Measurements from ENCODE around the gene LRRC14B. TPM values are rescaled to one million over a fixed set of nuclear protein-coding genes. Genes with fewer than 3 reads are reported as not detected.
"Not testable (repeated sequence)": the region's sequence is repeated elsewhere in the genome, so short reads cannot be mapped to it uniquely, and the experiment has no call there.

Gene LRRC14B
- polyA plus RNA-seq, 3 donors, result not detected

GRCh38 chr5:196350-196749 lies 5.1 kb downstream of the LRRC14B start:
- no peak overlapping the region for H3K27ac Mint-ChIP-seq
- H3K9me3 Mint-ChIP-seq, result peaks cover 0 to 2% (median 0%) of the 10 kb centered on the region in 7 donors
- H3K36me3 Mint-ChIP-seq, result no peaks in the 10 kb centered on the region
- no peaks in the 10 kb centered on the region for H3K4me1 Mint-ChIP-seq
- Histone ChIP-seq H3K79me2 (ENCODE audit: insufficient read depth, low read length) (no peaks in the 10 kb centered on the region), H3K9me3 (replicated peaks in 1 of 2; ENCODE audit: control insufficient read depth in 1 of 2, insufficient read depth in 1 of 2, low read length in 2 of 2) (no peaks in the 10 kb centered on the region), H3K4me1 (ENCODE audit: control insufficient read depth in 1 of 2, insufficient read depth in 2 of 2, low read length in 2 of 2) (no peaks in the 10 kb centered on the region), H3K4me3 (replicated peaks in 1 of 3; ENCODE audit: low read depth in 2 of 3, low read length in 3 of 3) (no peak overlapping the region), H2AFZ (ENCODE audit: insufficient read depth, low read depth, low read length, poor library complexity, severe bottlenecking) (no peak overlapping the region), H3K9ac (ENCODE audit: insufficient read depth, low read length, poor library complexity, severe bottlenecking) (no peak overlapping the region), H3K4me2 (replicated peaks; ENCODE audit: extremely low read depth, low read length, poor library complexity, severe bottlenecking) (no peak overlapping the region), H4K20me1 (ENCODE audit: insufficient read depth, low read length) (no peaks in the 10 kb centered on the region), H3K27me3 (ENCODE audit: control insufficient read depth in 2 of 2, insufficient read depth in 2 of 2, low read length in 2 of 2) (peaks cover 0 to 2% of the 10 kb centered on the region in 2 donors), H3K36me3 (replicated peaks in 1 of 2; ENCODE audit: control insufficient read depth in 1 of 2, insufficient read depth in 2 of 2, low read length in 2 of 2) (no peaks in the 10 kb centered on the region), H3K27ac (ENCODE audit: low read depth in 1 of 2, low read length in 2 of 2) (no peak overlapping the region)
- no peak overlapping the region for H3K4me3 Mint-ChIP-seq
- peaks cover 1 to 15% (median 7%) of the 10 kb centered on the region in 3 donors for H3K27me3 Mint-ChIP-seq (ENCODE audit: low read depth in 3 of 3)
- TF ChIP-seq, protein P1, sequence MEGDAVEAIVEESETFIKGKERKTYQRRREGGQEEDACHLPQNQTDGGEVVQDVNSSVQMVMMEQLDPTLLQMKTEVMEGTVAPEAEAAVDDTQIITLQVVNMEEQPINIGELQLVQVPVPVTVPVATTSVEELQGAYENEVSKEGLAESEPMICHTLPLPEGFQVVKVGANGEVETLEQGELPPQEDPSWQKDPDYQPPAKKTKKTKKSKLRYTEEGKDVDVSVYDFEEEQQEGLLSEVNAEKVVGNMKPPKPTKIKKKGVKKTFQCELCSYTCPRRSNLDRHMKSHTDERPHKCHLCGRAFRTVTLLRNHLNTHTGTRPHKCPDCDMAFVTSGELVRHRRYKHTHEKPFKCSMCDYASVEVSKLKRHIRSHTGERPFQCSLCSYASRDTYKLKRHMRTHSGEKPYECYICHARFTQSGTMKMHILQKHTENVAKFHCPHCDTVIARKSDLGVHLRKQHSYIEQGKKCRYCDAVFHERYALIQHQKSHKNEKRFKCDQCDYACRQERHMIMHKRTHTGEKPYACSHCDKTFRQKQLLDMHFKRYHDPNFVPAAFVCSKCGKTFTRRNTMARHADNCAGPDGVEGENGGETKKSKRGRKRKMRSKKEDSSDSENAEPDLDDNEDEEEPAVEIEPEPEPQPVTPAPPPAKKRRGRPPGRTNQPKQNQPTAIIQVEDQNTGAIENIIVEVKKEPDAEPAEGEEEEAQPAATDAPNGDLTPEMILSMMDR (IDR thresholded peaks at IDR 0.05), result no peak
- DNase-seq, result no peak
- WGBS (ENCODE audit: insufficient coverage), result 83% methylated on average over 4 of the region's 10 CpGs
- intact Hi-C loops (cut with micrococcal nuclease), result no loop called here

DNA sequence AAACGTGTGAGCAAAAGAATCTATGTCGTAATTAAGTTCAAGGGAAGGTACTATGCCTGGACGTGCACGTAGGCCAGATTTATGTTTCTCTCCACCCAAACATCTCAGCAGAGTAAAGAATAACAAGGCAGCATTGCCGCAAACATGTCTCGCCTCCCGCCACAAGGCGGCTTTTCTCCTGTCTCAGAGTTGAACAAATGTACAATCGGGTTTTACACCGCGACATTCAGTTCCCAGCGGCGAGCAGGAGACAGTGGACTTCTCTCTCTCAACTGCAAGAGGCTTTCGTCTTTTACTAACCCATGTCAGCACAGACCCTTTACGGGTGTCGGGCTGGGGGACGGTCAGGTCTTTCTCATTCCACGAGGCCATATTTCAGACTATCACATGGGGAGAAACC lies 5.7 kb downstream of the LRRC14B start:
- DNase-seq; H4K20me1 ChIP-seq (ENCODE audit: insufficient read depth, low read length); H3K27me3 Mint-ChIP-seq (ENCODE audit: low read depth in 3 of 3); H3K4me1 Mint-ChIP-seq; H3K4me2 ChIP-seq (replicated peaks; ENCODE audit: extremely low read depth, low read length, poor library complexity, severe bottlenecking); H3K79me2 ChIP-seq (ENCODE audit: insufficient read depth, low read length); H2AFZ ChIP-seq (ENCODE audit: insufficient read depth, low read depth, low read length, poor library complexity, severe bottlenecking); H3K27ac ChIP-seq (ENCODE audit: low read depth in 1 of 2, low read length in 2 of 2); H3K27ac Mint-ChIP-seq; H3K27me3 ChIP-seq (ENCODE audit: control insufficient read depth in 2 of 2, insufficient read depth in 2 of 2, low read length in 2 of 2); H3K9ac ChIP-seq (ENCODE audit: insufficient read depth, low read length, poor library complexity, severe bottlenecking); H3K36me3 Mint-ChIP-seq; H3K4me3 ChIP-seq (replicated peaks in 1 of 3; ENCODE audit: low read depth in 2 of 3, low read length in 3 of 3); intact Hi-C loops (cut with micrococcal nuclease); H3K36me3 ChIP-seq (replicated peaks in 1 of 2; ENCODE audit: control insufficient read depth in 1 of 2, insufficient read depth in 2 of 2, low read length in 2 of 2); H3K9me3 Mint-ChIP-seq; H3K4me3 Mint-ChIP-seq; H3K4me1 ChIP-seq (ENCODE audit: control insufficient read depth in 1 of 2, insufficient read depth in 2 of 2, low read length in 2 of 2); H3K9me3 ChIP-seq (replicated peaks in 1 of 2; ENCODE audit: control insufficient read depth in 1 of 2, insufficient read depth in 1 of 2, low read length in 2 of 2): not testable (repeated sequence)
- 91% methylated on average over 14 of the region's 18 CpGs for WGBS (ENCODE audit: insufficient coverage)

Data from CD14-positive monocyte (primary cell).